Mesenchymal stem cell (in vitro differentiated cells and primary cell): ENCODE results near the gene GRIN1.

Experiments used
- DNase-seq: peaks from one replicate; pipeline ENCODE4 v3.0.0-alpha.2; 2013
- H2AFZ ChIP-seq: one replicate; pipeline ENCODE4 v1.6.1; 2013; ENCODE audit warnings: low read depth, mild to moderate bottlenecking, control low read depth, inconsistent platforms, low read length, moderate library complexity
- H2AK5ac ChIP-seq: 2 replicates; pipeline ENCODE4 v1.6.1; 2013; ENCODE audit warnings: low read length, moderate library complexity, mild to moderate bottlenecking, inconsistent platforms; ENCODE audit not compliant: severe bottlenecking
- H2BK120ac ChIP-seq: one replicate; pipeline ENCODE4 v1.6.1; 2013; ENCODE audit warnings: low read depth, mild to moderate bottlenecking, inconsistent platforms, low read length, moderate library complexity
- H2BK12ac ChIP-seq, 2 experiments: one replicate each; pipeline ENCODE4 v1.6.1; 2013; ENCODE audit warnings: inconsistent platforms in 2 of 2, low read length in 2 of 2, mild to moderate bottlenecking in 2 of 2, moderate library complexity in 2 of 2, control low read depth in 1 of 2
- H2BK15ac ChIP-seq: one replicate; pipeline ENCODE4 v1.6.1; 2013; ENCODE audit warnings: mild to moderate bottlenecking, low read depth, inconsistent platforms; ENCODE audit not compliant: poor library complexity, severe bottlenecking
- H2BK5ac ChIP-seq: 2 replicates; pipeline ENCODE4 v1.6.1; 2013; ENCODE audit warnings: low read depth, mild to moderate bottlenecking, low read length, control low read depth, inconsistent platforms; ENCODE audit not compliant: poor library complexity, severe bottlenecking
- H3K14ac ChIP-seq, 2 experiments: one replicate each; pipeline ENCODE4 v1.6.1; 2013; ENCODE audit warnings: inconsistent platforms in 2 of 2, low read length in 2 of 2, control low read depth in 1 of 2, mild to moderate bottlenecking in 1 of 2, moderate library complexity in 1 of 2
- H3K18ac ChIP-seq, 2 experiments: one replicate each; pipeline ENCODE4 v1.6.1; 2013; ENCODE audit warnings: inconsistent platforms in 2 of 2, low read length in 2 of 2, control low read depth in 1 of 2, low read depth in 1 of 2, mild to moderate bottlenecking in 1 of 2
- H3K23ac ChIP-seq, 2 experiments: one replicate each; pipeline ENCODE4 v1.6.1; 2013; ENCODE audit warnings: inconsistent platforms in 2 of 2, low read length in 2 of 2, mild to moderate bottlenecking in 2 of 2, moderate library complexity in 2 of 2, control low read depth in 1 of 2
- H3K27ac ChIP-seq: 2 replicates; pipeline ENCODE4 v1.5.1; 2013; ENCODE audit warnings: mild to moderate bottlenecking, moderate library complexity, low read length, control low read depth, inconsistent platforms; ENCODE audit not compliant: poor library complexity, severe bottlenecking
- H3K27me3 ChIP-seq, 2 experiments: 2 replicates each; pipeline versions ENCODE4 v1.6.1 to v1.7.0; 2013; ENCODE audit warnings: low read length in 2 of 2, mild to moderate bottlenecking in 2 of 2, moderate library complexity in 2 of 2, control low read depth in 1 of 2, inconsistent platforms in 1 of 2; ENCODE audit not compliant: control insufficient read depth in 1 of 2, insufficient read depth in 1 of 2
- H3K36me3 ChIP-seq, 2 experiments: 2 replicates each; pipeline versions ENCODE4 v1.6.1 to v1.7.0; 2013; ENCODE audit warnings: low read length in 2 of 2, control low read depth in 1 of 2, inconsistent platforms in 1 of 2, low read depth in 1 of 2, mild to moderate bottlenecking in 1 of 2; ENCODE audit not compliant: insufficient read depth in 2 of 2, control insufficient read depth in 1 of 2
- H3K4ac ChIP-seq, 2 experiments: one replicate each; pipeline ENCODE4 v1.6.1; 2013; ENCODE audit warnings: inconsistent platforms in 2 of 2, low read length in 2 of 2, mild to moderate bottlenecking in 2 of 2, moderate library complexity in 2 of 2, control low read depth in 1 of 2, low read depth in 1 of 2
- H3K4me1 ChIP-seq: 2 replicates; pipeline ENCODE4 v1.6.1; 2013; ENCODE audit warnings: low read depth, low read length, control low read depth; ENCODE audit not compliant: control insufficient read depth, insufficient read depth
- H3K4me2 ChIP-seq: 2 replicates; pipeline ENCODE4 v1.6.1; 2013; ENCODE audit warnings: low read length, mild to moderate bottlenecking, inconsistent platforms; ENCODE audit not compliant: poor library complexity, severe bottlenecking
- H3K4me3 ChIP-seq, 2 experiments: 2 replicates each; pipeline versions ENCODE4 v1.5.1 to v1.7.0; 2013; ENCODE audit warnings: low read length in 2 of 2, mild to moderate bottlenecking in 2 of 2, control low read depth in 1 of 2, low read depth in 1 of 2; ENCODE audit not compliant: insufficient read depth in 1 of 2
- H3K79me1 ChIP-seq: replicated peaks from 2 replicates; pipeline ENCODE4 v1.6.1; 2013; ENCODE audit warnings: mild to moderate bottlenecking, control low read depth, low read length, inconsistent platforms; ENCODE audit not compliant: poor library complexity, severe bottlenecking
- H3K9ac ChIP-seq: 2 replicates; pipeline ENCODE4 v1.7.0; 2013; ENCODE audit warnings: mild to moderate bottlenecking, low read length, moderate library complexity
- H3K9me3 ChIP-seq: 2 replicates; pipeline ENCODE4 v1.7.0; 2013; ENCODE audit warnings: mild to moderate bottlenecking, low read length; ENCODE audit not compliant: control insufficient read depth
- H4K8ac ChIP-seq: one replicate; pipeline ENCODE4 v1.6.1; 2013; ENCODE audit warnings: inconsistent platforms, mild to moderate bottlenecking, low read length, moderate library complexity
- H4K91ac ChIP-seq: one replicate; pipeline ENCODE4 v1.6.1; 2013; ENCODE audit warnings: mild to moderate bottlenecking, low read length, inconsistent platforms
- WGBS: methylation state at CpG from one replicate; pipeline ENCODE4 v1.1.7; 2013; ENCODE audit warnings: mixed read lengths; 5-methylcytosine and 5-hydroxymethylcytosine counted together

GRIN1 gene

DNA sequence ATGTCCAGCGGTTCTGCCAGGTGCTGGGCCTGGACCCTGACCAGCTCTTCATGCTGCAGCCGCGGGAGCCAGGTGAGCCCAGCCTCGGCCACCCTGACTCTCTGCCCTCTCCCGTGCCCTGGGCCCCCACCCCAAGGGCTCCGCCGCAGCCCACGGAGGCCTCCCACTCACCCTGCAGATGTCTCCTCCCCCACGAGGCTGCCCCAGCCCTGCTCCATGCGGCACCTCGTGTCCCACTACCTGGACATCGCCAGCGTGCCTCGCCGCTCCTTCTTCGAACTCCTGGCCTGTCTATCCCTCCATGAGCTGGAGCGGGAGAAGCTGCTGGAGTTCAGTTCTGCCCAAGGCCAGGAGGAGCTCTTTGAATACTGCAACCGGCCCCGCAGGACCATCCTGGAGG, 75.7 kb downstream of the GRIN1 start:
- peaks cover 3% of the 10 kb centered on the region for H3K79me1 ChIP-seq
- H3K27me3 ChIP-seq = no peaks in the 10 kb centered on the region
- H2AK5ac ChIP-seq = no peak overlapping the region
- no peak overlapping the region for H2BK15ac ChIP-seq
- peaks cover 33% of the 10 kb centered on the region for H3K4me1 ChIP-seq
- H3K36me3 ChIP-seq = peaks cover 5 to 70% of the 10 kb centered on the region in 2 experiments
- H2BK120ac ChIP-seq = no peak overlapping the region
- no peak overlapping the region for H4K8ac ChIP-seq
- no peaks in the 10 kb centered on the region for H3K9me3 ChIP-seq
- no peak for DNase-seq
- WGBS = 96% methylated on average over 19 of the region's 19 CpGs
- H3K9ac ChIP-seq = no peak overlapping the region
- H3K4me2 ChIP-seq = no peak overlapping the region
- no peak overlapping the region for H3K4me3 ChIP-seq
- no peak overlapping the region for H3K18ac ChIP-seq
- H2BK5ac ChIP-seq = no peak overlapping the region
- H3K4ac ChIP-seq = no peak overlapping the region
- H3K14ac ChIP-seq = no peak overlapping the region
- no peak overlapping the region for H2AFZ ChIP-seq
- no peak overlapping the region for H3K23ac ChIP-seq
- H3K27ac ChIP-seq = no peak overlapping the region
- no peak overlapping the region for H2BK12ac ChIP-seq
- no peak overlapping the region for H4K91ac ChIP-seq

DNA sequence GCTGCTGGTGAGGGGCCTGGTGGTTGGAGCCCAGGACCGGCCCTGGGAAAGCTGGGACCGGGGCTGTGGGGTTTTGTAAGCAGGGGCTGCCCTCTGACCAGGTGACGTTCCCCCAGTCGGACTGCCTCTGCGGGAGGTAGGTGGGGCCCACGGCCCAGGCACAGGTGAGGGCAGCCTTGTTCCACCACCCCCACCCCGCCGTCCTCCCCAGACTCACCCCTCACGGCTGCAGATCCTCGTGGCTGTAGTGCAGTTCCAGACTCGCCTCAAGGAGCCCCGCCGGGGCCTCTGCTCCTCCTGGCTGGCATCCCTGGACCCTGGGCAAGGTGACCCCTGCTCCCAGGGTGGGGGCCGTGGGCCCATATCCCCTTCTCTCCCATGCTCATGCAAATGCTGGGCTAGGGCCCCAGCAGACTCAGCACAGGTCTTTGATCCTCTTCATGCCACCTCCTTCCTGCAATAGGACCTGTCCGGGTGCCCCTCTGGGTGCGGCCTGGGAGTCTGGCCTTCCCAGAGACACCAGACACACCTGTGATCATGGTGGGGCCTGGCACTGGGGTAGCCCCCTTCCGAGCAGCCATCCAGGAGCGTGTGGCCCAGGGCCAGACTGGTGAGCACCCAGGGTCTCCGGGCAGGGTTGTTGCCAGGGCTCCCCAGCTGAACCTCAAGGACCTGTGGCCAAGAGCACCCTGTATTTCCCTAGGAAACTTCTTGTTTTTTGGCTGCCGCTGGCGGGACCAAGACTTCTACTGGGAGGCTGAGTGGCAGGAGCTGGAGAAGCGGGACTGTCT, 76.4 kb downstream of the GRIN1 start:
- no peak overlapping the region for H3K4me2 ChIP-seq
- no peaks in the 10 kb centered on the region for H3K27me3 ChIP-seq
- no peak overlapping the region for H3K18ac ChIP-seq
- no peak overlapping the region for H3K23ac ChIP-seq
- no peak overlapping the region for H3K9ac ChIP-seq
- no peak overlapping the region for H3K4ac ChIP-seq
- no peak overlapping the region for H4K8ac ChIP-seq
- no peak overlapping the region for H2BK120ac ChIP-seq
- H3K79me1 ChIP-seq = peaks cover 3% of the 10 kb centered on the region
- no peak overlapping the region for H4K91ac ChIP-seq
- no peaks in the 10 kb centered on the region for H3K9me3 ChIP-seq
- no peak for DNase-seq
- no peak overlapping the region for H2BK5ac ChIP-seq
- H2BK15ac ChIP-seq = no peak overlapping the region
- H3K27ac ChIP-seq = no peak overlapping the region
- H2BK12ac ChIP-seq = no peak overlapping the region
- H2AFZ ChIP-seq = no peak overlapping the region
- 97% methylated on average over 22 of the region's 22 CpGs for WGBS
- no peak overlapping the region for H3K4me3 ChIP-seq
- no peak overlapping the region for H3K14ac ChIP-seq
- peaks cover 5 to 69% of the 10 kb centered on the region in 2 experiments for H3K36me3 ChIP-seq
- H3K4me1 ChIP-seq = peaks cover 38% of the 10 kb centered on the region
- no peak overlapping the region for H2AK5ac ChIP-seq

DNA sequence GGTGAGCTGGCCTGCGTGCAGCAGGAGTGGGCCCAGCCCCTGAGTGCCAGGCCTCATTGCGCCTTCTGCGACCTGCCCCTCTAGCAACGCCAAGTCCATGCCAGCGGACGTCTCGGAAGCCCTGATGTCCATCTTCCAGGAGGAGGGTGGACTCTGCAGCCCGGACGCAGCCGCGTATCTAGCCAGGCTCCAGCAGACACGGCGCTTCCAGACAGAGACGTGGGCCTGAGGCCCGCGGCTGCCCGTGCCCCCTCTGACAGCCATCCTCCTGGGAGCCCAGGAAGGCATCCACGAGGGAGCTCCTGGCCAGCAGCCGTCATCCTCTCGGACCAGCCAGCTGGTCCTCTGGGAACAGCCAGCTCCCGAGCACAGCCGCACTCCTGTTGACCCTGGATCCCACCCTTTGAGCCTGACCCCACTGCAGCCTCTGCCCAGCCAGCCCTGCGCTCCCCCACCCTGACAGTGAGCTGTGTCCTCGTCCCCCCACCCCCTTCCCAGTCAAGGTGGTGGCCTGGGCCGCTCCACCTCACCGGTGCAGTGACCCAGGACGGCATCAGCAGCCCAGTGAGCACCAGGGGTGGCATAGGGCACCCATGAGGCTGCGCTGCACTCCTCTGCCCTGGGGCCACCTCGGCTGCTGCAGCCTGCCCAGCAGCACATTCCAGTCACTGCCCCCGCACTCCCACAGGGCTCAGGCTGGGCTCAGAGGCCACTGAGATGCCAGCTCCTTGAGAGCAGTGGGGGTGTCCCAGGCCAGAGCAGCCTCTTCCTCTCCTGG, 77.4 kb downstream of the GRIN1 start:
- Histone ChIP-seq H3K27ac (no peak overlapping the region), H3K36me3 (peaks cover 5 to 62% of the 10 kb centered on the region in 2 experiments), H2BK12ac (no peak overlapping the region), H3K27me3 (no peaks in the 10 kb centered on the region), H3K4me1 (peaks cover 45% of the 10 kb centered on the region), H3K4me2 (no peak overlapping the region), H2BK15ac (no peak overlapping the region), H3K9me3 (no peaks in the 10 kb centered on the region), H3K14ac (no peak overlapping the region), H3K4ac (no peak overlapping the region), H3K4me3 (no peak overlapping the region), H2BK120ac (no peak overlapping the region), H3K23ac (no peak overlapping the region), H3K18ac (no peak overlapping the region), H3K9ac (no peak overlapping the region), H3K79me1 (peaks cover 3% of the 10 kb centered on the region), H4K8ac (no peak overlapping the region), H2BK5ac (no peak overlapping the region), H2AK5ac (no peak overlapping the region), H2AFZ (no peak overlapping the region), H4K91ac (no peak overlapping the region)
- 98% methylated on average over 30 of the region's 30 CpGs for WGBS
- no peak for DNase-seq
